GM18520 (cell line): ENCODE data around the gene PAAF1.
"Not testable (repeated sequence)": the region's sequence is repeated elsewhere in the genome, so short reads cannot be mapped to it uniquely, and the experiment has no call there.

ENCODE experiments used
- ATAC-seq: cut with Tn5 transposase; IDR thresholded peaks from one replicate; pipeline ENCODE4 v1.9.1; 2021; ENCODE audit not compliant: unreplicated experiment

Gene PAAF1

GRCh38 chr11:73880449-73880848 lies 3.6 kb downstream of the PAAF1 start:
- ATAC-seq: not testable (repeated sequence)

DNA sequence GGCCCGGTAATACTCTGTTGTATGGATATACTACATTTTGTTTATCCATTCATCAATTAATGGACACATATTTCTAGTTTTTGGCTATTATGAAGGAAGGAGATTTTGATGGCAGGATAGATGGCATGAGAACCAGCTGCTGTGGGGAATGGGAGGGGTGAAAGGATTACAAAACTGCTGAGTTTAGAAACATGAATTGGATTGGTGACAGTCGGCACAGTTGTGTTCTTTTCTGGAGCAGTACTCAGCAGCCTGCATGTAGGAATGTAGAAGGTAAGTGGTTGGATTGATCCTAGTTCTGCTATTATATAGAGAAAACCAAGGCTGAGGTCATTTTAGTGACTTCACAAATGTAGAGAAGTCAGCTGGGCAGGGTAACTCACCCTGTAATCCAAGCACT lies 7.1 kb downstream of the PAAF1 start:
- ATAC-seq: no peak

GRCh38 chr11:73888244-73888643 lies 11.4 kb downstream of the PAAF1 start:
- no peak for ATAC-seq

DNA sequence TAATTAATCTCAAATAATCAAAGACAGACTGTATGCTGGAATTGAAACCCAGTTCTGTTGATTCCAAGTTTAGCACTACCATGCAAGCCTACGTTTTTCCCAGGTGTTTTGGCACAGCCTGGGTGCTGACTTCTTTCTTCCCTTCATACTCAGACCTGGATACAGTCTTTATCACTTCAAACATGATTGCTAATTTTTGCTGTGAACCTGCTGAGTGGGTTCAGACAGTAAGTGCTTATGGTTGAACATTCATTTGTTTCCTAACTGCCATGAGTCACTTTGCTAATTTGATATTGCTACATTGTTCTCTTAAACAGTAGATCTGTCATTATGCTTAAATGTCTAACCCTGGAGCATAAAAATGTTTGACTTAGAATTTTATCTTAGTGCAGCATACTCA lies 12.2 kb downstream of the PAAF1 start:
- no peak for ATAC-seq

- no peak for ATAC-seq
Observed at GRCh38 chr11:73889536-73889935, 12.7 kb downstream of the PAAF1 start.

- ATAC-seq: no peak
Observed at GRCh38 chr11:73893041-73893440, 16.2 kb downstream of the PAAF1 start.

DNA sequence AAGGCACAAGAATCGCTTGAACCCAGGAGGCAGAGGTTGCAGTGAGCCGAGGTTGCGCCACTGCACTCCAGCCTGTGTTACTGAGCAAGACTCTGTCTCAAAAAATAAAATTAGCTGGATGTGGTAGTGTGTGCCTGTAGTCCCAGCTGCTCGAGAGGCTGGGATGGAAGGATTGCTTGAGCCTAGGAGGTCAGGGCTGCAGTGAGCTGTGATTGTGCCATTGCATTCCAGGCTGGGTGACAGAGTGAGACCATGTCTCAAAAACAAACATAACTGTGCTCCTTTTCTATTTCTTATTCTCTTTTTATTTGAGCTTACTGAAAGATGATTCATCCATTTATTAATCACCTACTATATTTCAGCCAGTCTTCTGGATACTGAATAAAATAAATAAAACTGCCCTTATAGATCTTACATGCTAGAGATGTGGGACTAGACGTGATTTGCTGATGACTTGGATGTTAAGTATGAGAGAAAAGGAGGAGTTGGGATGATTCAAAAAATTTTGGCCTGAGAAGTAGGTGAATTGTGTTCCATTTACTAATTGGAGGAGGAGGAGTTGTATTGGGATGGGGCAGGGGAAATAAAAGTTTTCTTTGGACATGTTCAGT lies 18.0 kb downstream of the PAAF1 start:
- ATAC-seq: no peak

DNA sequence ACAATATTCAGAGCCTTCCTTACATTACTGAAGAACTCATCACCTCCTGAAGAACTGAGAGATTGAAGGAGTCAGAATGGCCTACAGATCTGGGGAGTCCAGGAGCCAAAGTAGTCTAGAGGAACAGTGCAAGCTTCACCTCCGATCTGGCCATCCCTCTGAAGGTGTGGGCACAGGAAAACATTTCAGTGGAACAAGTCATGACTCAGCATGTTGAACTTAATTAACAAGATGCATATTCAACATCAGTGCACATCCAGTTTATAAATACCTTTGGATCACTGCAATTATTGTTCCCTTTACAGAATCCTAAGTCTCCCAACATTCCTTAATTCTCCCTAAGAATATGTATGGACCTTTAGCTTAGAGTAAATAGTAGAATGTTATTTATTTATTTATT lies 25.5 kb downstream of the PAAF1 start:
- no peak for ATAC-seq

- ATAC-seq: no peak
Observed at GRCh38 chr11:73907191-73907590, 30.4 kb downstream of the PAAF1 start.

DNA sequence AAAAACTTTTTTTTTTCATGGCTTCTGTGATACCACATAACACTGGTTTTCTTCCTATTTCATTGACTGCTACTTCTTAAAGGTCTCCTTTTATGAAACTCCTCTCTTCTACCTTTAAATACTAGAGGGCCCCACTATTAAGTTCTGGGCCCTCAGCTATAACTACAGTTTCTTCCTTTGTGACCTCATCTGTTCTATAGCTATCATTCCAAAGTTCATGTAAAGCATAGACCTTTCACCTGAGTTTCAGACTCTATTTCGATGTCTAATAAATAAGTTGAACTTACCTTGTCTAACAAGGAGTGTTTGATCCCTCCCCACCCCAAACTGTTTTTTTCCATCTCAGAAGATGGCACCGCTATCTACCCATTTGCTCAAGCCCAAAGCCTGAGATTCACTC lies 35.2 kb downstream of the PAAF1 start:
- no peak for ATAC-seq

DNA sequence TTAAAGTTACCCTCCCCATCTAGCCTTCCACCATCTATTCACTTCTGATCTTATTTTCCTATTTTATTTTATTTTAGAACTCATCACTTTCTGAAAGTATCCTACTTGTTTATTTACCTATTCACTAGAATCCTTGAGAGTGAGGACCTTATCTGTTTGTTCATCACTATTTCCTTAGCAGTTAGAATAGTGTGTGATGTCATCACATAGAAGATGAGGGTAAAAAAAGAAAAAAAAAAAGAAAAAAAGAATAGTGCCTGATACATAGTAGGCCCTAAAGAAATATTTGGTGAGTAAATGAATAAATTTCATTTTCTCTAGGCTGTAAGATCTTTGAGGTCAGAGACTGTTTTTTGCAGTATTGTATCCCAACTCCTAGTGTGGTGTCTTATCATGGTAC lies 36.7 kb downstream of the PAAF1 start:
- ATAC-seq: no peak

DNA sequence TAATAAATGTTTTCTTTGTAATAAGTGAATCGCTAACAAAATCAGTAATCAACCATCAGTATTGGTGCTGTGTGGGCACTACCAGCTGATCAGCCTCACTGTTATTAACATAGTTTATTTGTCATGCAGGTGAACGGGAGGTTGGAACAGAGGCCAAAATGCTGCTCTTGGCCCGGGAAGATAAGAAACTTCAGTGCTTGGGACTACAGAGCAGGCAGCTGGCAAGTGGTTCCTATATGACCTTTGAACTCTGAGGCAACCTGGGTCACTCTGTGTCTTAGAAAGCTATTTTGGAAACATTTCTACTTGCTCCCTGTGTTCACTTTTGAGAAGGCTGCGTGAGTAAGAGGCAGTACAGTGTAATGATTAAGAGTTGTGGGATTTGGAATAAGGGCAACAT lies 37.5 kb downstream of the PAAF1 start:
- ATAC-seq: no peak

GRCh38 chr11:73916435-73916834 lies 39.6 kb downstream of the PAAF1 start:
- ATAC-seq: no peak

DNA sequence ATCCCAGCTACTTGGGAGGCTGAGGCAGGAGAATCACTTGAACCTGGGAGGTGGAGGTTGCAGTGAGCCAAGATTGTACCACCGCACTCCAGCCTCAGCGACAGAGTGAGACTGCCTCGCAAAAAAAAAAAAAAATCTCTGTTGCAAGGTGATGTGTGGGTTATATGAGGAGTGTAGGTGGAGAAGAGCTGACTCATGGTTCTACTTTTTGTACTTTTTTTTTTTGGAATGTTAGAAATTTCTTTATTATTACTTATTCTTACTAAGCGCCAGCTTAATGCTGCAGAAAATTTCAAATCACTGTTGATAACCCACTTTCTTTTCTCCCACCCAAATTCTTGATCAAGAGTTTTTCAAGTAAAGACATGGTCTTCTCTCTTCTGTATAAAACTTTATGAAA lies 44.4 kb downstream of the PAAF1 start:
- ATAC-seq: no peak

DNA sequence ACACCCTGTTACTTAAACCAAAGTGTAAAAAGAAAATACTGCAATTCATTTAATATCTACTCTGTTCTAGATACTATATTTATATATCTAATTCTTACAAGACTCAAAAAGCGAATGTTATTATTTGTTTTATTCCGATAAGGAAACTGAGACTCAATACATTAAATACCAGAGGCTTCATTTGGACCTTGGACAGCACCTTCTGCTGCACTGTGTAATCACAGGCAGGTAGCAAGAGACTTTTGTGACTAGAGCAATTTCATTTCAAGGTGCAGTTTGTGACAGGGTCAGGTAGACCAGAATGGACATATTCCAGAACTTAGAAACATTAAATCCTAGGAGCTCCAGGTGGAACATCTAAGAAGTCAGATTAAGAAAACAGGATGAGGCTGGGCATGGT lies 52.6 kb downstream of the PAAF1 start:
- ATAC-seq: no peak

DNA sequence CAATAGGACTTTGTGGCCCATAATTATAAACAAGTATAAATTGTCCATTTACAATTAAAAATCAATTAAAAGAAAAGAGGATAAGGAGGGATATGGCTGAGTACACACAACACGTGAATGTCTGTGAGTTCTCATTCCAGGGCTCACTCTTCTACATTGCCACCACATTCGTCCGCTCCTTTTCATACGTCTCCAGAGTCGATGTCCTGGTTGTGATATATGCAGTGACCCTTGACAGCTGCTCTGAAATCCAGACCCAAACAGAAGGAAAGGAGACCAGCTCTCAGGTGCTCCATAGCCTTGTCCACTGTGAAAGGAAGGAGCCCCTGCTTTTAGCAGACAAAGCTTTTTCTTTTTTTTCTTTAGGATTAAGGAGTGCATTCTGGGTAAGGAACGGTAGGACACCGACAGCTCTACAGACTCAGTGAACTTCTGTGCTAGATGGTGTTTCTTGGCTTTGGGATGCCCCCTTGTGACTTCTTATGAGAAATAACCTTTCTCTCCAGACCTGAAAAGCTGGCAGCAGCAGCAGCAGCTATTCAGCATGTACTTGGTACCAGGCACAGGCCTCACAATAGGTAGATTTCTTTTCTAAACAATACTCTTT lies 54.3 kb downstream of the PAAF1 start:
- no peak for ATAC-seq

GRCh38 chr11:73931951-73932350 lies 55.2 kb downstream of the PAAF1 start:
- no peak for ATAC-seq

- ATAC-seq: no peak
Observed at GRCh38 chr11:73932781-73933180, 56.0 kb downstream of the PAAF1 start.

- ATAC-seq: not testable (repeated sequence)
Observed at GRCh38 chr11:73936047-73936446, 59.2 kb downstream of the PAAF1 start.

DNA sequence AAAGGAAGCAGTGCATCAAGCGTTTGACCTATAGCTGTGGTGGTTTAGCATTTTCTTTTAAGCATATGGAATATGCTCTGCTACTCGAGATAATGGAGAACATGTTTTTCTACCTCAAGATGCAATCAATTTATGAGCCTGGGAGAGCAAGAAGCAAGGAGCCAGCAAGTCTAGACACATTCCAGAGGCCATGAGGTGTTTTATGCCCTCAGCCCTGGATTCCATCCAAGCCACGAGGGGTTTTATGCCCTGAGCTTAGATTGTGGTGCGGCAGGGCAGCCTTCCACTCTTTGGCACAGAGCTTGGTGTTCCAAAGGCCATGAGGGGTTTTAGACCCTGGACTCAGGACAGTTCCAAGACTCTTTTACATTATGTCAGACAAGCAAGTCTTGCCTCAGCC lies 62.3 kb downstream of the PAAF1 start:
- ATAC-seq: no peak

- ATAC-seq: no peak
Observed at GRCh38 chr11:73940801-73941570, 64.2 kb downstream of the PAAF1 start.

- ATAC-seq: no peak
Observed at GRCh38 chr11:73942010-73942409, 65.2 kb downstream of the PAAF1 start.
